HCT116 (cell line): ENCODE results near the gene VRK1. TPM values are rescaled to one million over a fixed set of nuclear protein-coding genes. Genes with fewer than 3 reads are reported as not detected.
A peak's percentile ranks its signal among the peaks of the same experiment; 100 is the strongest.

ENCODE experiments used
- ATAC-seq: fragments of 200-7000 bp; cut with Tn5 transposase; 2 replicates; pipeline ENCODE4 v1.9.1; 2020; ENCODE audit warnings: mild to moderate bottlenecking, moderate library complexity
- BruUV-seq: library from RNA; stranded (reverse); fragments of 400-500 nt; replicated peaks from 2 replicates; lab custom pipeline; 2021; lab: Mats Ljungman, UMichigan
- CTCF ChIA-PET: fragments of 300-600 bp; sonication (Branson Sonifier 250); formaldehyde crosslinking; loops from one replicate; lab custom pipeline; 2021; ENCODE audit warnings: antibody characterized with exemption; lab: Charles Lee
- POLR2A ChIA-PET: fragments of 300-600, 350-600 bp; sonication (Branson Sonifier 250); formaldehyde crosslinking; loops from one replicate; lab custom pipeline; 2021; ENCODE audit warnings: antibody characterized with exemption; lab: Charles Lee
- RAD21 ChIA-PET, 2 experiments: fragments of 300-600 bp; sonication (Branson Sonifier 250); formaldehyde crosslinking; loops; one replicate each; lab custom pipeline; 2023; ENCODE audit warnings: low total read pairs in 2 of 2; ENCODE audit not compliant: uncharacterized antibody in 2 of 2, unreplicated experiment in 2 of 2, low non-redundant PET in 1 of 2; lab: Charles Lee
- DNase-seq: peaks from one replicate; pipeline ENCODE4 v3.0.0-alpha.2; 2010; ENCODE audit warnings: low read depth, low spot score
- H2AFZ ChIP-seq: fragments of 200-600 bp; shearing (Covaris generic), sonication (generic); 2 replicates; pipeline ENCODE4 v1.6.1; 2017; ENCODE audit warnings: low read depth, mixed run types, mixed read lengths, antibody characterized with exemption, low read length; ENCODE audit not compliant: poor library complexity, severe bottlenecking
- H3K27ac ChIP-seq: 2 replicates; pipeline ENCODE4 v1.5.1; 2012; ENCODE audit warnings: low read depth, low read length
- H3K27me3 ChIP-seq: fragments of 200-600 bp; sonication (generic); 2 replicates; pipeline ENCODE4 v1.6.1; 2016; ENCODE audit warnings: mixed run types, low read length, mixed read lengths; ENCODE audit not compliant: insufficient read depth
- H3K36me3 ChIP-seq, 2 experiments: fragments of 200-500 bp in 1 of 2; fragments of 200-600 bp in 1 of 2; sonication (Bioruptor generic) in 1 of 2; sonication (generic) in 1 of 2; 2 replicates each; pipeline versions ENCODE4 v1.5.1 to v1.6.1; 2014 to 2016; ENCODE audit warnings: low read length in 2 of 2, inconsistent platforms in 1 of 2, mixed read lengths in 1 of 2, mixed run types in 1 of 2; ENCODE audit not compliant: insufficient read depth in 2 of 2, control insufficient read depth in 1 of 2
- H3K4me1 ChIP-seq, 2 experiments: fragments of 200-600 bp in 1 of 2; sonication (generic) in 1 of 2; 2 replicates each; pipeline versions ENCODE4 v1.5.1 to v1.6.1; 2012 to 2017; ENCODE audit warnings: low read length in 2 of 2, inconsistent platforms in 1 of 2, mild to moderate bottlenecking in 1 of 2, mixed read lengths in 1 of 2, mixed run types in 1 of 2, moderate library complexity in 1 of 2; ENCODE audit not compliant: insufficient read depth in 2 of 2, control insufficient read depth in 1 of 2
- H3K4me2 ChIP-seq: fragments of 200-600 bp; sonication (generic); 2 replicates; pipeline ENCODE4 v1.6.1; 2017; ENCODE audit warnings: mixed run types, low read length, mixed read lengths
- H3K4me3 ChIP-seq, 2 experiments: fragments of 200-600 bp in 1 of 2; sonication (generic) in 1 of 2; replicated peaks in 1 of 2; 2 replicates each; pipeline ENCODE4 v1.5.1; 2011 to 2016; ENCODE audit warnings: low read length in 2 of 2, control low read depth in 1 of 2, low read depth in 1 of 2, mild to moderate bottlenecking in 1 of 2, mixed read lengths in 1 of 2, mixed run types in 1 of 2
- H3K79me2 ChIP-seq: fragments of 200-600 bp; sonication (generic); 2 replicates; pipeline ENCODE4 v1.6.1; 2017; ENCODE audit warnings: mild to moderate bottlenecking, mixed run types, low read length, moderate library complexity, mixed read lengths; ENCODE audit not compliant: insufficient read depth
- H3K9ac ChIP-seq: fragments of 200-600 bp; sonication (generic); 2 replicates; pipeline ENCODE4 v1.6.1; 2016; ENCODE audit warnings: low read length, mixed read lengths
- H3K9me2 ChIP-seq: fragments of 200-600 bp; sonication (generic), shearing (Covaris generic); 2 replicates; pipeline ENCODE4 v1.6.1; 2017; ENCODE audit warnings: mixed run types, mild to moderate bottlenecking, moderate library complexity; ENCODE audit not compliant: insufficient read depth
- H3K9me3 ChIP-seq, 2 experiments: fragments of 200-500 bp in 1 of 2; fragments of 200-600 bp in 1 of 2; sonication (Bioruptor generic) in 1 of 2; sonication (generic) in 1 of 2; 2 replicates each; pipeline ENCODE4 v1.6.1; 2014 to 2017; ENCODE audit warnings: low read length in 2 of 2, mixed read lengths in 2 of 2, inconsistent platforms in 1 of 2, low read depth in 1 of 2, mild to moderate bottlenecking in 1 of 2, mixed run types in 1 of 2, moderate library complexity in 1 of 2; ENCODE audit not compliant: control insufficient read depth in 1 of 2, insufficient read depth in 1 of 2
- H4K20me1 ChIP-seq: fragments of 200-600 bp; sonication (generic), shearing (Covaris generic); 2 replicates; pipeline ENCODE4 v1.6.1; 2017; ENCODE audit warnings: mixed run types, mild to moderate bottlenecking, moderate library complexity; ENCODE audit not compliant: insufficient read depth
- EZH2 ChIP-seq: fragments of 200-600 bp; sonication (generic); IDR thresholded peaks from 2 replicates; pipeline ENCODE4 v1.6.1; 2017; ENCODE audit warnings: antibody characterized with exemption, mixed run types
- FOSL1 ChIP-seq: IDR thresholded peaks from 2 replicates; pipeline ENCODE4 v1.6.1; 2012; ENCODE audit warnings: low read depth
- JUND ChIP-seq: IDR thresholded peaks from 2 replicates; pipeline ENCODE4 v1.6.1; 2012
- POLR2A ChIP-seq: IDR thresholded peaks from 2 replicates; pipeline ENCODE4 v1.7.0; 2011; ENCODE audit warnings: borderline replicate concordance; ENCODE audit not compliant: insufficient read depth, insufficient read length; ENCODE audit errors: extremely low read depth
- POLR2AphosphoS5 ChIP-seq: IDR thresholded peaks from 2 replicates; pipeline ENCODE4 v1.6.1; 2011; ENCODE audit warnings: mild to moderate bottlenecking, low read depth, low read length, moderate library complexity
- RAD21 ChIP-seq: IDR thresholded peaks from 2 replicates; pipeline ENCODE4 v1.6.1; 2012; ENCODE audit warnings: low read depth, mild to moderate bottlenecking
- ZNF274 ChIP-seq: fragments of 200-500 bp; sonication (Bioruptor generic); IDR thresholded peaks from 2 replicates; pipeline ENCODE4 v1.6.1; 2014; ENCODE audit warnings: mild to moderate bottlenecking, low read depth, low read length, inconsistent platforms
- intact Hi-C: fragments of 100-400 bp; cut with micrococcal nuclease; formaldehyde crosslinking; loops from 2 replicates; pipeline ENCODE4 v1.10.0; 2022
- total RNA-seq: library from RNA; stranded (reverse); gene quantifications from one replicate; pipeline ENCODE4 v1.2.1, GENCODE V29; 2021; ENCODE audit not compliant: unreplicated experiment
- TF ChIP-seq, protein P1 (sequence below), 3 experiments: fragments of 200-600 bp in 1 of 3; sonication (generic) in 1 of 3; IDR thresholded peaks in 2 of 3; conservative IDR thresholded peaks in 1 of 3; 2 replicates each; pipeline ENCODE4 v1.5.1; 2012 to 2017; ENCODE audit warnings: low read depth in 2 of 3, low read length in 2 of 3, antibody characterized with exemption in 1 of 3, borderline replicate concordance in 1 of 3, control low read depth in 1 of 3, mild to moderate bottlenecking in 1 of 3, mixed read lengths in 1 of 3, mixed run types in 1 of 3, moderate library complexity in 1 of 3; ENCODE audit not compliant: insufficient read depth in 1 of 3
- TF ChIP-seq, protein P2 (sequence below): IDR thresholded peaks from 2 replicates; pipeline ENCODE4 v1.6.1; 2012; ENCODE audit warnings: low read depth

Gene VRK1
- total RNA-seq, 1 experiment from 2014 or later: 51.4 TPM

DNA sequence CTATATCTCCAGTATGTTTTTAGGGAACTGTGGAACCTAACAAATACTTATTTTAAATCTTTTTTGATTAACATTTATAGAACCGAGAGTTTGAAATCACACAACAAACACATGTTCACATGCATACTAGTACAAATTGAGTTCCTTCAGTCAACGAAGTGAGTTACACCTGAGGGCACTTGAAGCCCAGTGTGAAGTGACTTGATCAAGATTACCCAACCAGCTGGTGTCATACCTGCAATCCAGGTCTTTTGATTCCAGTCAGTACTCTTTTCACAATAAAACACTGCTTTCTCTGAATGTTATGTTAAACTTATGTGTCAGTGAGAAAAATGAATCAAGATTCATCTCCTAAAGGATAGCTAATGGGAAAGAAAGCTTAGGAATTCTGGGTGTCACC, 35.2 kb downstream of the VRK1 start (continued):
- TF ChIP-seq POLR2AphosphoS5 (no peak), EZH2 (no peak), JUND (no peak), ZNF274 (no peak), POLR2A (no peak), FOSL1 (no peak)
- TF ChIP-seq, protein P1, sequence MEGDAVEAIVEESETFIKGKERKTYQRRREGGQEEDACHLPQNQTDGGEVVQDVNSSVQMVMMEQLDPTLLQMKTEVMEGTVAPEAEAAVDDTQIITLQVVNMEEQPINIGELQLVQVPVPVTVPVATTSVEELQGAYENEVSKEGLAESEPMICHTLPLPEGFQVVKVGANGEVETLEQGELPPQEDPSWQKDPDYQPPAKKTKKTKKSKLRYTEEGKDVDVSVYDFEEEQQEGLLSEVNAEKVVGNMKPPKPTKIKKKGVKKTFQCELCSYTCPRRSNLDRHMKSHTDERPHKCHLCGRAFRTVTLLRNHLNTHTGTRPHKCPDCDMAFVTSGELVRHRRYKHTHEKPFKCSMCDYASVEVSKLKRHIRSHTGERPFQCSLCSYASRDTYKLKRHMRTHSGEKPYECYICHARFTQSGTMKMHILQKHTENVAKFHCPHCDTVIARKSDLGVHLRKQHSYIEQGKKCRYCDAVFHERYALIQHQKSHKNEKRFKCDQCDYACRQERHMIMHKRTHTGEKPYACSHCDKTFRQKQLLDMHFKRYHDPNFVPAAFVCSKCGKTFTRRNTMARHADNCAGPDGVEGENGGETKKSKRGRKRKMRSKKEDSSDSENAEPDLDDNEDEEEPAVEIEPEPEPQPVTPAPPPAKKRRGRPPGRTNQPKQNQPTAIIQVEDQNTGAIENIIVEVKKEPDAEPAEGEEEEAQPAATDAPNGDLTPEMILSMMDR (IDR thresholded peaks at IDR 0.05 in 2 of 3, conservative IDR thresholded peaks at IDR 0.05 in 1 of 3; ENCODE audit: borderline replicate concordance in 1 of 3, insufficient read depth in 1 of 3, low read depth in 2 of 3, low read length in 2 of 3): no peak
- TF ChIP-seq, protein P2, sequence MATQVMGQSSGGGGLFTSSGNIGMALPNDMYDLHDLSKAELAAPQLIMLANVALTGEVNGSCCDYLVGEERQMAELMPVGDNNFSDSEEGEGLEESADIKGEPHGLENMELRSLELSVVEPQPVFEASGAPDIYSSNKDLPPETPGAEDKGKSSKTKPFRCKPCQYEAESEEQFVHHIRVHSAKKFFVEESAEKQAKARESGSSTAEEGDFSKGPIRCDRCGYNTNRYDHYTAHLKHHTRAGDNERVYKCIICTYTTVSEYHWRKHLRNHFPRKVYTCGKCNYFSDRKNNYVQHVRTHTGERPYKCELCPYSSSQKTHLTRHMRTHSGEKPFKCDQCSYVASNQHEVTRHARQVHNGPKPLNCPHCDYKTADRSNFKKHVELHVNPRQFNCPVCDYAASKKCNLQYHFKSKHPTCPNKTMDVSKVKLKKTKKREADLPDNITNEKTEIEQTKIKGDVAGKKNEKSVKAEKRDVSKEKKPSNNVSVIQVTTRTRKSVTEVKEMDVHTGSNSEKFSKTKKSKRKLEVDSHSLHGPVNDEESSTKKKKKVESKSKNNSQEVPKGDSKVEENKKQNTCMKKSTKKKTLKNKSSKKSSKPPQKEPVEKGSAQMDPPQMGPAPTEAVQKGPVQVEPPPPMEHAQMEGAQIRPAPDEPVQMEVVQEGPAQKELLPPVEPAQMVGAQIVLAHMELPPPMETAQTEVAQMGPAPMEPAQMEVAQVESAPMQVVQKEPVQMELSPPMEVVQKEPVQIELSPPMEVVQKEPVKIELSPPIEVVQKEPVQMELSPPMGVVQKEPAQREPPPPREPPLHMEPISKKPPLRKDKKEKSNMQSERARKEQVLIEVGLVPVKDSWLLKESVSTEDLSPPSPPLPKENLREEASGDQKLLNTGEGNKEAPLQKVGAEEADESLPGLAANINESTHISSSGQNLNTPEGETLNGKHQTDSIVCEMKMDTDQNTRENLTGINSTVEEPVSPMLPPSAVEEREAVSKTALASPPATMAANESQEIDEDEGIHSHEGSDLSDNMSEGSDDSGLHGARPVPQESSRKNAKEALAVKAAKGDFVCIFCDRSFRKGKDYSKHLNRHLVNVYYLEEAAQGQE: no peak

DNA sequence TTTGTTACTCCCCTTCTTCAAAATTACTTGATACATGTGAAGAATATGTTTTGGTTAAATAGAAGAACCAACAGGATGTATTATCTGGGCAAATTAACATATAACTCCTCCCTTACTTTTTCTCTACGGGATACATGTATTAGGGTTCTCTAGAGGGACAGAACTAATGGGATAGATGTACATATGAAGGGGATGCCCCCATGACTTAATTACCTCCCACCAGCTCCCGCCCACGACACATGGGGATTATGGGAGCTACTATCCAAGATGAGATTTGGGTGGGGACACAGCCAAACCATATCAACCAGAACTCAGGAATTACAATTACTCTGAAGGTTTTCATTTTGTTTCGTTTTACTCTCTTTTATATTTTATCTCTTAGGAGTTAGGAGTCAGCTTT, 41.3 kb downstream of the VRK1 start:
- TF ChIP-seq RAD21: no peak
- Histone ChIP-seq H3K36me3 (peaks cover 9 to 17% of the 10 kb centered on the region in 2 experiments), H3K4me2 (no peak overlapping the region), H3K79me2 (peaks cover 91% of the 10 kb centered on the region), H3K9ac (no peak overlapping the region), H3K4me3 (no peak overlapping the region), H3K27ac (no peak overlapping the region), H3K27me3 (no peaks in the 10 kb centered on the region), H4K20me1 (no peaks in the 10 kb centered on the region), H2AFZ (no peak overlapping the region), H3K9me2 (no peaks in the 10 kb centered on the region), H3K9me3 (no peaks in the 10 kb centered on the region), H3K4me1 (no peaks in the 10 kb centered on the region)
- ATAC-seq (no peak), DNase-seq (no peak)
- CTCF ChIA-PET: no interaction called here
- BruUV-seq: TSS peak; percentile 14
- POLR2A ChIA-PET: no interaction called here
- intact Hi-C loops: no loop called here
- RAD21 ChIA-PET: no interaction called here
